Pancreas (tissue), 10 donors: Measurements from ENCODE around the gene GCNT1. TPM values are rescaled to one million over a fixed set of nuclear protein-coding genes. Genes with fewer than 3 reads are reported as not detected.

Experiments
- ATAC-seq, 4 donors: fragments of 200-7000 bp; cut with Tn5 transposase; one replicate each; pipeline versions ENCODE4 v1.8.0 to v1.9.1; 2020; ENCODE audit warnings: mild to moderate bottlenecking in 4 of 4, moderate library complexity in 4 of 4
- DNase-seq, 6 donors: peaks; one replicate each; pipeline ENCODE4 v3.0.0-alpha.2; 2020
- FAIRE-seq: peaks from 2 replicates; lab custom pipeline; 2012; peaks lifted over from hg19 to GRCh38; lab: Jason Lieb, UNC
- H3K27ac ChIP-seq, 4 donors: fragments of 200-600 bp; sonication (generic); 1 replicate in 3 of 4; 2 replicates in 1 of 4; pipeline versions ENCODE4 v1.5.0 to v1.8.0; 2020
- H3K27me3 ChIP-seq, 4 donors: fragments of 200-600 bp; one replicate each; pipeline ENCODE4 v1.8.0; 2021
- H3K36me3 ChIP-seq, 3 donors: fragments of 200-600 bp; sonication (generic) in 1 of 3; one replicate each; pipeline versions ENCODE4 v1.5.0 to v1.8.0; 2020 to 2021
- H3K4me1 ChIP-seq, 3 donors: fragments of 200-600 bp; one replicate each; pipeline ENCODE4 v1.8.0; 2021
- H3K4me3 ChIP-seq, 4 donors: fragments of 200-600 bp; sonication (generic) in 2 of 4; one replicate each; pipeline versions ENCODE4 v1.5.0 to v1.8.0; 2020 to 2021
- H3K9me3 ChIP-seq, 4 donors: fragments of 200-600 bp; one replicate each; pipeline ENCODE4 v1.8.0; 2021
- WGBS, 2 donors: extraction: QIAGEN DNeasy Blood & Tissue Kit; methylation state at CpG; one replicate each; pipeline ENCODE4 v1.1.7; 2013; 5-methylcytosine and 5-hydroxymethylcytosine counted together
- intact Hi-C, 3 donors: fragments of 100-400 bp; cut with DNase I; formaldehyde crosslinking; loops; one replicate each; pipeline versions ENCODE4 v1.11.1 to v1.14.2; 2022
- polyA plus RNA-seq, 2 donors: library from polyadenylated mRNA; stranded (reverse); fragments of 200-250 nt; gene quantifications; one replicate each; pipeline ENCODE4 v1.2.3, GENCODE V29; 2013
- total RNA-seq, 6 donors: library from RNA; stranded (reverse); fragmentation: NEBNext Ultra II Directional in 4 of 6; extraction: Animal tissue kit (Norgen Biotek cat#: 25700) in 4 of 6; gene quantifications; one replicate each; pipeline versions ENCODE4 v1.2.1 to v1.2.4, GENCODE V29; 2021 to 2023
- TF ChIP-seq, protein P1 (sequence below), 4 donors: fragments of 200-600 bp; sonication (generic) in 3 of 4; IDR thresholded peaks; one replicate each; pipeline versions ENCODE4 v1.5.0 to v1.8.0; 2021; ENCODE audit warnings: antibody characterized with exemption in 4 of 4
- donor health status: healthy with polysubstance abuse.
- donor health status: DM: no; HTN: no; CAD: no; lungs with moderate emphysema.
- donor health status: DM: no; HTN: no; CAD: no.
- donor health status: control.
- donor health status: control.
- donor health status: Bipolar disorder and iron deficiency.
- donor health status: DM: yes; HTN: yes; CAD: no.
- donor health status: DM: no; HTN: no; CAD: no.
- donor health status: DM: no; HTN: no; CAD: no.
- donor health status: DM: yes; HTN: yes; CAD: no.

The GCNT1 gene
- total and polyA plus RNA-seq, 8 donors, result 1.0 to 7.2 (median 3.3) TPM

DNA sequence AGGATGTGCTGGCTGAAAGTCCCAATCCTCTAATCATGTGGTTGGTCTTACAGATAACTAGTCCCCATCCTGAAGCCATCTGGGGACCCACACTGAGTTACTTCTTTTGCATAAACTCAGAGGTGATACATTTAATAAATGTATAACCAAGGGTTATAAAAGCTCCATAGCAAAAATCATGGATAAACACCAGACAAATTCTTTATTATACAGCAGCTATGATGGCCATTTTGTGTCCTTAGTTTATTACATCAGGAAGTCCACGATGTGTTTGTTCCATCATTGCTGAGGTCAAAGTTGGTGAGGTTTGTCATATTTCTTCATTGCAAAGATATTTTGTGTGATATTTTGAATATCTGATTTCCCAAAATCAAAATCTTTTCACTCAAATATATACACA, 80.2 kb downstream of the GCNT1 start:
- no peak for ATAC-seq
- TF ChIP-seq, protein P1, sequence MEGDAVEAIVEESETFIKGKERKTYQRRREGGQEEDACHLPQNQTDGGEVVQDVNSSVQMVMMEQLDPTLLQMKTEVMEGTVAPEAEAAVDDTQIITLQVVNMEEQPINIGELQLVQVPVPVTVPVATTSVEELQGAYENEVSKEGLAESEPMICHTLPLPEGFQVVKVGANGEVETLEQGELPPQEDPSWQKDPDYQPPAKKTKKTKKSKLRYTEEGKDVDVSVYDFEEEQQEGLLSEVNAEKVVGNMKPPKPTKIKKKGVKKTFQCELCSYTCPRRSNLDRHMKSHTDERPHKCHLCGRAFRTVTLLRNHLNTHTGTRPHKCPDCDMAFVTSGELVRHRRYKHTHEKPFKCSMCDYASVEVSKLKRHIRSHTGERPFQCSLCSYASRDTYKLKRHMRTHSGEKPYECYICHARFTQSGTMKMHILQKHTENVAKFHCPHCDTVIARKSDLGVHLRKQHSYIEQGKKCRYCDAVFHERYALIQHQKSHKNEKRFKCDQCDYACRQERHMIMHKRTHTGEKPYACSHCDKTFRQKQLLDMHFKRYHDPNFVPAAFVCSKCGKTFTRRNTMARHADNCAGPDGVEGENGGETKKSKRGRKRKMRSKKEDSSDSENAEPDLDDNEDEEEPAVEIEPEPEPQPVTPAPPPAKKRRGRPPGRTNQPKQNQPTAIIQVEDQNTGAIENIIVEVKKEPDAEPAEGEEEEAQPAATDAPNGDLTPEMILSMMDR (IDR thresholded peaks at IDR 0.05), result no peak
- H3K36me3 ChIP-seq, result no peaks in the 10 kb centered on the region
- no peak overlapping the region for H3K4me3 ChIP-seq
- H3K27ac ChIP-seq, result no peak overlapping the region
- DNase-seq, result no peak
- H3K4me1 ChIP-seq, result peaks cover 0 to 8% (median 4%) of the 10 kb centered on the region in 3 donors
- intact Hi-C loops, result no loop called here
- H3K9me3 ChIP-seq, result no peaks in the 10 kb centered on the region
- FAIRE-seq, result no peak
- WGBS, 2 donors, result 87 to 95% methylated on average over 1 of the region's 1 CpG
- H3K27me3 ChIP-seq, result no peaks in the 10 kb centered on the region

GRCh38 chr9:76542360-76542759, 83.4 kb downstream of the GCNT1 start:
- 89 to 93% methylated on average over 5 of the region's 5 CpGs for WGBS, 2 donors

GRCh38 chr9:76545191-76545590, 86.2 kb downstream of the GCNT1 start:
- FAIRE-seq, result no peak
- ATAC-seq, result peak; percentile 70 to 90 (median 79)
- intact Hi-C loops, result no loop called here
- Histone ChIP-seq H3K9me3 (no peaks in the 10 kb centered on the region), H3K4me3 (no peak overlapping the region), H3K27ac (no peak overlapping the region), H3K4me1 (peaks cover 0 to 6% (median 5%) of the 10 kb centered on the region in 3 donors), H3K36me3 (no peaks in the 10 kb centered on the region), H3K27me3 (no peaks in the 10 kb centered on the region)
- peak in 2 of 6 donors; percentile 25 to 29 for DNase-seq
- TF ChIP-seq, protein P1 (IDR thresholded peaks at IDR 0.05), result no peak
- 51 to 55% methylated on average over 2 of the region's 2 CpGs for WGBS, 2 donors

More at GRCh38 chr9:76542360-76542759, 83.4 kb downstream of the GCNT1 start:
- Histone ChIP-seq H3K36me3 (no peaks in the 10 kb centered on the region), H3K27ac (no peak overlapping the region), H3K9me3 (no peaks in the 10 kb centered on the region), H3K27me3 (no peaks in the 10 kb centered on the region), H3K4me3 (no peak overlapping the region), H3K4me1 (peaks cover 0 to 8% (median 6%) of the 10 kb centered on the region in 3 donors)
- ATAC-seq, result no peak
- no peak for DNase-seq
- no peak for FAIRE-seq
- intact Hi-C loops, result no loop called here
- TF ChIP-seq, protein P1 (IDR thresholded peaks at IDR 0.05), result no peak

- WGBS, 2 donors, result 83% methylated on average over 1 of the region's 1 CpG
- no peak for FAIRE-seq
Observed at GRCh38 chr9:76552181-76552580, 93.2 kb downstream of the GCNT1 start.

More at GRCh38 chr9:76552181-76552580, 93.2 kb downstream of the GCNT1 start:
- H3K27ac ChIP-seq, result no peak overlapping the region
- intact Hi-C loops, result no loop called here
- ATAC-seq (no peak), DNase-seq (no peak)
- no peaks in the 10 kb centered on the region for H3K9me3 ChIP-seq
- H3K4me1 ChIP-seq, result no peaks in the 10 kb centered on the region
- no peaks in the 10 kb centered on the region for H3K36me3 ChIP-seq
- no peaks in the 10 kb centered on the region for H3K27me3 ChIP-seq
- TF ChIP-seq, protein P1 (IDR thresholded peaks at IDR 0.05), result no peak
- H3K4me3 ChIP-seq, result no peak overlapping the region
